Stimulated activated CD8-positive, alpha-beta memory T cell treated with anti-CD3 and anti-CD28 coated beads, Interleukin-15, amount 100 ng/mL, for 48 hours (primary cell): ENCODE data around the gene MVD.
"Not testable (repeated sequence)": the region's sequence is repeated elsewhere in the genome, so short reads cannot be mapped to it uniquely, and the experiment has no call there.

Source experiments
- DNase-seq, 2 donors: peaks; one replicate each; pipeline ENCODE4 v3.0.0-alpha.2; 2020; ENCODE audit warnings: low read depth in 2 of 2

Gene MVD

DNA sequence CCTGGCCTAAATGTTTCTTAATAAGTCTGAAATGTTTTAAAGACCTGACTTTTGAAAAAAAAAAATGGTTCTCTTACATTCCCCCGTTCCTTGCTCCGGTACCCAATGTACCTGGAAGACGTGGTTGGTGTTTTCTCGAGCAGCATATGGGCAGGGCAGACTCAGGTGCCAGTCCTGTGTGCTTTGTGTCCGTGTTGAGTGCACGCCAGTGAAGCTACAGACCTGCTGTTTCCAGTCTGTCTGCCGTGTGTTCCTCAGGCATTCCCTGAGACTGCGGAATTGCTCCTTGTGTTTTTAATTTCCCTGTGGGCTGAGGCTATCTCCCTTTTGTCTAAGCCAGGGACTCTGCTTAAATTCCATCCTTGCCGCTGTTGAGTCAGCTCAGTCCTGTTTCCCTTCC is 36.2 kb downstream of the MVD start:
- no peak for DNase-seq

DNA sequence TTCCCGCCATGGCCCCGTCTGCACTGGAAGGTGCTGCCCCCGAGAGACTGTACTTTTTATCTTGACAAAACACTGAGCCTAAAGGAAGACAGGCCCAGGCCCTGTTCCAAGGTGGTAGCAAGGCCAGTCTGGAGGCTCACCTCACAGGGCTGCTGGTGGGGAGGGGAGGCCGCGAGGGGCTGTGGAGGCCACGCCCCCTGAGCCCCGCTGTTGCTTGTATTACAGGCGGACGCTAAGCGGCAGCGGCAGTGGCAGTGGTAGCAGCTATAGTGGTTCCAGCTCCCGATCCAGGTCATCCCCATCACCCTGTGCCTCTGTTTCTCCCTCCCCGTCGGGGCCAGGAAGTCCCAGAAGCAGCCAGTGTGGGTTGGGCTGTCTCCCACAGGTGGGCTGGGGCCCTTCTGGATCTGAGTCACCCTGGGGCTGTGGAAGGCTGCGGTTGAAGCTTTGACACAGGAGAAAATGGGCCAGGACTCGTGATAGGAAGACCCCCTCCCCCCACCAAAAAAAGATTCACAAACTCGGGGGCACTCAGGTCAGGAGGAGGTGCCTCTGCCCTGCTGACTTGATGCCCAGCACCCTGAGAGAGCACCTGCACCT is 37.8 kb downstream of the MVD start:
- DNase-seq = no peak

DNA sequence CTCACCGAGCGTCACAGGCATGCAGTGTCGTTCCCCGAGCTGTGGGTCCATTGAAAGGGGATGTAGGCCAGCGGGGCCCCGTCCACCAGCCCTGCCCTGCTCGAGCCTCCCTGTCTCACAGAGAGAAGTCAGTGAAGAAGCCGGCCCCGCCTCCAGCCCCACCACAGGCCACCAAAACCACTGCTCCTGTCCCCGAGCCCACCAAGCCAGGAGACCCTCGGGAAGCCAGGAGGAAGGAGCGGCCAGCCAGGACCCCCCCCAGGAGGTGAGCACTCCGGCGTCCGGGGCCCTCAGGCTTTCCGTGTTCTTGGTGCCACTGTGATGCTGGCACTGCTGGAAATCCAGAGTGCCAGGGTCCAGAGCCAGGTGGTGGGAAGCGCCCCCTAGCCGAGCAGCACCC is 38.4 kb downstream of the MVD start:
- DNase-seq = no peak

GRCh38 chr16:88623858-88624257 is 39.0 kb downstream of the MVD start:
- no peak for DNase-seq

- no peak for DNase-seq
These were observed 40.0 kb downstream of the MVD start for GRCh38 chr16:88622866-88623265.

DNA sequence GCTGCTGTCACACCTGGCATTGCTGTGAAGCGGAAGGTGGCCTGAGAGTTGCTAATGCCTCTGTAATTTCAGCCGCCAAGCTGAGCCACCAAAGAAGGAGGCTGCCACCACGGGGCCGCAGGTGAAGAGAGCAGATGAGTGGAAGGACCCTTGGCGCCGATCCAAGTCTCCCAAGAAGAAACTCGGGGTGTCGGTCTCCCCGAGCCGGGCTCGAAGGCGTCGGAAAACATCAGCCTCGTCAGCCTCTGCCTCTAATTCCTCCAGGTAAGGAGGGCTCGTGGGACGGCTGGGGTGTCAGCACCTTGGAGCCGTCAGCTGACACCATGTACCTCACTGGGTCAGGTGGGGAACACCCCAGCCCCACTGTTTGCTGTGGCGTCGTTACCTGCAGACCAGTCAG is 40.8 kb downstream of the MVD start:
- no peak for DNase-seq

GRCh38 chr16:88619859-88620815 is 42.8 kb downstream of the MVD start:
- DNase-seq = peak; percentile 46 to 54

GRCh38 chr16:88618956-88619667 is 43.8 kb downstream of the MVD start:
- no peak for DNase-seq

GRCh38 chr16:88618182-88618955 is 44.5 kb downstream of the MVD start:
- no peak for DNase-seq

GRCh38 chr16:88617268-88618031 is 45.4 kb downstream of the MVD start:
- DNase-seq = no peak

DNA sequence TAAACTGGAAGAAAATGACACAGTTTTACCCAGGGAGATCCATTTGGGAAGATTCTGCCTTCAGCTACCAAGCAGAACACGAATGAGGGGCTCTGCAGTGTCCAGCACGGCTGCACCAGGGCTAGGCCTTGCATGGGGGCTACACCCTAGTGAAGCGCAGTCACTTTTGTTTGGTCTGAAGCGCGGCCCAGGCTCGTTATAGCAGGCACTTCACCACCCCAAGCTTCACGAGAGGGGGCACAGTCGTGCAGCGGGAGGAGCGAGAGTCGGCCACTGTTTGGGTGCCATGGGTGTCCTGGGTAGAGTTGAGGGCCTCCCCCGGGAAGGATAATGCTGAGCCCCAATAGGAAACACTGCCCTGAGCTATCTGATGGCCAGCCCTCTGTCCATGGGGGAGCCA is 46.2 kb downstream of the MVD start:
- no peak for DNase-seq

- DNase-seq = no peak
These were observed 46.6 kb downstream of the MVD start for GRCh38 chr16:88616320-88616719.

DNA sequence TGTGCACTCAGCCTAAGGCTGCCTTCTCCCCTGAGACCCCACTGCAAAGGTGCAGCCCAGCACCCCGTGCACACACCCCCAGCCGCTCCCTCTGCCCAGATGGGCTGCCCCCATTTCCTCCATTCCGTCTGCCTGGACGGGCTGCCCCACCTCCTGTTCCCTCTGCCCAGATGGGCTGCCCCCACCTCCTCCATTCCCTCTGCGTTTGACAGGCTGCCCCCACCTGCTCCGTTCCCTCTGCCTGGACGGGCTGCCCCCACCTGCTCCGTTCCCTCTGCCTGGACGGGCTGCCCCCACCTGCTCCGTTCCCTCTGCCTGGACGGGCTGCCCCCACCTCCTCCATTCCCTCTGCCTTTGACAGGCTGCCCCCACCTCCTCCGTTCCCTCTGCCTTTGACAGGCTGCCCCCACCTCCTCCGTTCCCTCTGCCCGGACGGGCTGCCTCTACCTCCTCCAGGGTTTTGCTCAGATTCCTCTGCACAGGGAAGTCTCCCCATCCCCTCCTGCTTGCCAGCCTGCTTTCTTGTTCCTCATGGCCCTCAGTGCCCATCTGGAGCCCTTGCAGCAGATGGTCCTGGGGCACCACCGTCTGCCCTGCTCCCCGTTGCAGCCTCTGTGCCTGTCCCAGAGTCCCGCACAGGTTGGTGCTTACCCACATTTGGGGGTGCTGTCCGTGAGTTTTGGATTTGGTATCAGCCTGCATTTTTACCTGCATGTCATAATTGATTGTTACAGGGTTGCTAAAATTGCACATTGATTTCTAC is 47.9 kb downstream of the MVD start:
- no peak for DNase-seq

DNA sequence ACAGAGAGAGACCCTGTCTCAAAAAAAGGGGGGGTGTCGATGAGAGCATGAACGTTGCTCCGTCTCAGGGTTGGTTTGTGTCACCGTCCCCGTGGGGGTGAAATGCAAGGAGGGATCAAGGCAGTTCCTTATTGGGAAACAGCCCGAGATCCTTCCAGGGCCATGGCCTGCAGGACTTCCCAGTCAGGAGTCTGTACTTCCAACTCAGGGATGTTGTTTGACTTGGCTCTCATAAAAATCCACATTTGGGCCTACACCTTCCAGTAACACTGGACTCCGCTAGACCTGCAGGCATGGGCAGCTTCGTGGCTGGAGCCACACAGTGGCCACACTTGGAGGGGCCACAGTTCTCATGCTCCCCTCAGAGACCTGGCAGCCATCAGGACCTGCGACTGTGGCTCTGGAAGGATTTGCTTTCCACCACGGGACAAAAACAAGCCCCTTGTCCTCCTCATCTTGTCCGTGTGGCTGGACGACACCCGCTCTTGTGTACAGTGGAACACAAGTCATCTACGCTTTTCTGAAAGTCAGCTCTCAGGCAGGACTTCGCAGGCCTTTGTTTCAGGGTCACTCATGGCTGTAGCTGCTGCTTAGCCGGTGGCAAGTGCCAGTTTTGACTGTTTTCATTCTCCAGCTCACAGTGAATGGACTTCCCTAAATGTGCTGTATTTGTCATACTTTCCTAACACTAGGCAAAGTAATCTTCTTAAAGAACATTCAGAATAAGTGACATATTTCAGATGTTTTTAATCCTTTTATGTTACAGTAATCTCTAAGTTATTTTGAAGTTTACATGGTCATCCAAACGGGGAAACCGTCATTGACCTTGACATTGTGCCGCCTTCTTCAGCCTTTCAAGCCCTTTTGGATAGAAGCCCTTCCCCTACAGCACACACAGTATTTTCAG is 48.7 kb downstream of the MVD start:
- no peak for DNase-seq

- DNase-seq = no peak
These were observed 49.6 kb downstream of the MVD start for GRCh38 chr16:88613293-88613692.

DNA sequence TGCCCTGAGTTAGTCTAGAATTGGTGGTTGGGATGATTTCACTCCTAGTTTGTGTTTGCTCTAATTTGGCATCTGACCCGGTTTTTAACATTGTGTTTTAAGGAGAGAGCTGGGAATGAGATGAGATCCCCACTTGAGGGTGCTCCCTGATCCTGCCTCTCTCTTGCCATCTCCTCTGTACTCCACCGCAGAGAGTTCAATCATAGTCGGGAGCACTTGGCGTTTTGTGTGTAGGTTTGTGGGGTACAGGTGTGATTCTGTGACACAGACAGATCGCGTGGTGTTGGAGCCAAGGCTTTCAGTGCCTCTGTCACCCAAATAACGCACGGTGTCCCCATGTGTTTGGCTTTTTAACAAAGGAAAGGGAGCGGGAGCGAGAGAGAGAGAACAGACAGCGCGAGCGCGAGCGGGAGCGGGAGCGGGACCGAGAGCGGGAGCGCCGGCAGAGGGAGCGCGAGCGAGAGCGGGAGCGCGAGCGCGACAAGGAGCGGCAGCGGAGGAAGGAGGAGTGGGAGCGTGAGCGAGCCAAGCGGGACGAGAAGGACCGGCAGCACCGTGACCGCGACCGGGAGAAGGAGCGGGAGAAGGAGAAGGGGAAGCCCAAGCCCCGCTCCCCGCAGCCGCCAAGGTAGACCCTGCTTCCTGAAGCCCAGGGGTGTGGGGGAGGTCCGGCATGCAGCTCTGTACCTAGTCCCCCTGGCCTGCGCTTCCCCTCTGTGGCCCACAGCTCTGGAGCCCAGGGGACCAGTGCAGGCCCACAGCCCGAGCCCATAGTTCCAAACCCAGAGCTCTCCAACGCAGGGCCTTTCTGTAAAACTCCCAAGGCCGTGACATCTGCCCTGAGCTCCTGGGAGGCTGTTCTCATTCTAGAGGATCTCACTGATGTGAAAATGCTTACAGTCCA is 51.7 kb downstream of the MVD start:
- DNase-seq = no peak

GRCh38 chr16:88610080-88610479 is 52.8 kb downstream of the MVD start:
- DNase-seq = no peak

DNA sequence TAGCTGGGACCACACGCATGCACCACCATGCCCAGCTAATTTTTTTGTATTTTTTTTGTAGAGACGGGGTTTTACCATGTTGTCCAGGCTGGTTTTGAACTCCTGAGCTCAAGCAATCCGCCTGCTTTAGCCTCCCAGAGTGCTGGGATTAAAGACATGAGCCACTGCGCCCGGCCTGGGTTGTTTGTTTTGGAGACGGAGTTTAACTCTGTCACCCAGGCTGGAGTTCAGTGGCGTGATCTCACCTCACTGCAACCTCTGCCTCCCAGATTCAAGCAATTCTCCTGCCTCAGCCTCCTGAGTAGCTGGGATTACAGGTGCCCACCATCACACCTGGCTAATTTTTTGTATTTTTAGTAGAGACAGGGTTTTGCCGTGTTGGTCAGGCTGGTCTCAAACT is 53.5 kb downstream of the MVD start:
- DNase-seq = not testable (repeated sequence)
